Osteoblast (primary cell): Measurements from ENCODE around the gene DENND1C. TPM values are rescaled to one million over a fixed set of nuclear protein-coding genes. Genes with fewer than 3 reads are reported as not detected.

Experiments used
- DNase-seq: peaks from one replicate; pipeline ENCODE4 v3.0.0; 2011; ENCODE audit warnings: low spot score, mixed read lengths; ENCODE audit not compliant: insufficient read length; ENCODE audit errors: missing footprints
- H2AFZ ChIP-seq: 2 replicates; pipeline ENCODE4 v1.6.0; 2011; ENCODE audit warnings: mild to moderate bottlenecking, low read length
- H3K27ac ChIP-seq: 2 replicates; pipeline ENCODE4 v1.5.1; 2011; ENCODE audit warnings: mild to moderate bottlenecking, low read depth, low read length, moderate library complexity
- H3K27me3 ChIP-seq: 2 replicates; pipeline ENCODE4 v1.6.0; 2012; ENCODE audit warnings: mild to moderate bottlenecking, control low read depth, inconsistent platforms, low read length, moderate library complexity; ENCODE audit not compliant: insufficient read depth
- H3K36me3 ChIP-seq: 2 replicates; pipeline ENCODE4 v1.5.1; 2011; ENCODE audit warnings: mild to moderate bottlenecking, low read length, control low read depth, moderate library complexity; ENCODE audit not compliant: insufficient read depth
- H3K4me1 ChIP-seq: 2 replicates; pipeline ENCODE4 v1.5.1; 2011; ENCODE audit warnings: mild to moderate bottlenecking, low read length, control low read depth, moderate library complexity; ENCODE audit not compliant: insufficient read depth
- H3K4me2 ChIP-seq: 2 replicates; pipeline ENCODE4 v1.6.0; 2011; ENCODE audit warnings: mild to moderate bottlenecking, low read length; ENCODE audit not compliant: insufficient read depth
- H3K4me3 ChIP-seq: fragments of 200-600 bp; sonication (generic); 3 replicates; pipeline ENCODE4 v1.5.1; 2012; ENCODE audit warnings: mild to moderate bottlenecking, low read length, inconsistent platforms; ENCODE audit not compliant: insufficient read depth
- H3K79me2 ChIP-seq: 2 replicates; pipeline ENCODE4 v1.6.0; 2012; ENCODE audit warnings: mild to moderate bottlenecking, low read length, control low read depth, inconsistent platforms; ENCODE audit not compliant: insufficient read depth
- H3K9me3 ChIP-seq: 2 replicates; pipeline ENCODE4 v1.5.1; 2011; ENCODE audit warnings: low read depth, low read length, control low read depth
- H4K20me1 ChIP-seq: 2 replicates; pipeline ENCODE4 v1.6.0; 2012; ENCODE audit warnings: mild to moderate bottlenecking, low read length, control low read depth; ENCODE audit not compliant: insufficient read depth
- CTCF ChIP-seq: IDR thresholded peaks from 2 replicates; pipeline ENCODE4 v1.5.1; 2011; ENCODE audit warnings: mild to moderate bottlenecking, low read depth, low read length, moderate library complexity; ENCODE audit errors: extremely low read depth
- total RNA-seq: library from RNA; depleted of rRNA; stranded (reverse); fragments of >200 nt; gene quantifications from 2 replicates; pipeline ENCODE4 v1.2.3, GENCODE V29; 2012

The DENND1C gene
- total RNA-seq, 1 donor = not detected

GRCh38 chr19:6473647-6474046, 7.9 kb downstream of the DENND1C start:
- Histone ChIP-seq H3K27ac (no peak overlapping the region), H4K20me1 (no peaks in the 10 kb centered on the region), H3K4me3 (no peak overlapping the region), H3K36me3 (no peaks in the 10 kb centered on the region), H3K79me2 (no peaks in the 10 kb centered on the region), H3K4me2 (no peak overlapping the region), H3K27me3 (peaks cover 9% of the 10 kb centered on the region), H2AFZ (no peak overlapping the region), H3K4me1 (no peaks in the 10 kb centered on the region), H3K9me3 (no peaks in the 10 kb centered on the region)
- no peak for DNase-seq
- no peak for TF ChIP-seq CTCF

- Histone ChIP-seq H3K36me3 (no peaks in the 10 kb centered on the region), H2AFZ (no peak overlapping the region), H3K79me2 (no peaks in the 10 kb centered on the region), H3K4me1 (no peaks in the 10 kb centered on the region), H4K20me1 (no peaks in the 10 kb centered on the region), H3K27ac (no peak overlapping the region), H3K9me3 (no peaks in the 10 kb centered on the region), H3K4me3 (no peak overlapping the region), H3K4me2 (no peak overlapping the region), H3K27me3 (peaks cover 9% of the 10 kb centered on the region)
- no peak for TF ChIP-seq CTCF
- peak; percentile 26 for DNase-seq
Measured at GRCh38 chr19:6472713-6473112, 8.9 kb downstream of the DENND1C start.

- Histone ChIP-seq H4K20me1 (no peaks in the 10 kb centered on the region), H3K9me3 (no peaks in the 10 kb centered on the region), H2AFZ (no peak overlapping the region), H3K4me3 (no peak overlapping the region), H3K4me1 (no peaks in the 10 kb centered on the region), H3K79me2 (no peaks in the 10 kb centered on the region), H3K4me2 (no peak overlapping the region), H3K27ac (no peak overlapping the region), H3K36me3 (no peaks in the 10 kb centered on the region), H3K27me3 (peaks cover 13% of the 10 kb centered on the region)
- no peak for TF ChIP-seq CTCF
- peak; percentile 34 for DNase-seq
Measured at GRCh38 chr19:6471076-6471475, 10.5 kb downstream of the DENND1C start.

- Histone ChIP-seq H3K4me3 (no peak overlapping the region), H2AFZ (no peak overlapping the region), H3K27me3 (peaks cover 12% of the 10 kb centered on the region), H3K4me1 (no peaks in the 10 kb centered on the region), H3K4me2 (no peak overlapping the region), H3K36me3 (no peaks in the 10 kb centered on the region), H3K9me3 (no peaks in the 10 kb centered on the region), H3K79me2 (no peaks in the 10 kb centered on the region), H3K27ac (no peak overlapping the region), H4K20me1 (no peaks in the 10 kb centered on the region)
- peak; percentile 61 for DNase-seq
- TF ChIP-seq CTCF = no peak
Measured at GRCh38 chr19:6470173-6470572, 11.4 kb downstream of the DENND1C start.
